DMS114 treated with DMSO at 0.1 percent for 48 hours (cell line): ENCODE data around the gene ADAP1.
"Not testable (repeated sequence)": the region's sequence is repeated elsewhere in the genome, so short reads cannot be mapped to it uniquely, and the experiment has no call there.

ENCODE experiments used
- DNase-seq: peaks from one replicate; lab custom pipeline; 2025; ENCODE audit not compliant: unreplicated experiment; lab: John Stamatoyannopoulos, UW

Gene ADAP1

DNA sequence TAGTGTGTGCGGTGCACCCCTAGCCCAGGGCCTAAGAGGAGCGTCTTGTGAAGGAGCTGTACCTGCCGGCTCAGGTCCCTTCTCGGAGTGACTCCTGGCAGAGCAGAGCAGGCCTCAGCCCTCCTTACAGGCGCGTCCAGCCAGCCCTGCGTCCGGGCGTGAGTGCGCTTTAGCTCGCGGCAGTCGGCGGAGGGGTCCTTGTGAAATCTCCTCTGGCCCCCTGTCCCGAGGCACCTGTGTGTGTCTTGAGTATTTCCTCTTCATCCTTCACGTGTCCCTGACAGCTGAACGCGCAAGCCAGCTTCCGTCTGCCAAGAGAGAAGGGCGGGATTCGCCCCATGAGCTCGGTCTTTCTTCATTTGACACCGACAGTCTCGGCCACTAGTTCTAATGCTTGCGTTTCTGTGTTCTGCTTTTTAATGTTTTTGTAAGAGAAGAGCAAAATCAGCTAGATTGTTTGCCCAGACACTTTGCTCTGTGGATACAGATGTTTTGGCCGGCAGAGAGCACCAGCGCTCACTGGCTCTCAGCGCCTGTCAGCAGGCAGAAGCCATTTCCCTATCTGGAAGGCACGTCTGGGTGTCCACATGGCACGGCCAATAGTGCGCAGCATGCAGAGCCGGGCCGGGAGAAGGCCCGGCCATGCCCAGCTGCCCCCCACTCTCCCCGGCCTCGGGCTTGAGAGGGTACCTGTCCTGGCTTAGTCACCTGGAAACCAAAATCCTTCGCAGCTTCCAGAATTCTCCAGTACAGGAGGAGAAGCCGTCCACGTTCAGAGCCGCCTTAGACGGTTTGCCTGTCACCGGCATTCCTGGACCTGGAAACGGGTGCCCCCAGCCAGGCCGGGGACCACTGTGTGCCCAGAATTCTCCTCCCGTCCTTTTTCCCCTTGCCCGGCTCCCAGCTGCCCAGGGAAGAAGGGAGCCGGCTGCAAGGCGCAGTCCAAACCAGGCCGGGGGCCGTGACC lies 71.1 kb downstream of the ADAP1 start:
- no peak for DNase-seq

DNA sequence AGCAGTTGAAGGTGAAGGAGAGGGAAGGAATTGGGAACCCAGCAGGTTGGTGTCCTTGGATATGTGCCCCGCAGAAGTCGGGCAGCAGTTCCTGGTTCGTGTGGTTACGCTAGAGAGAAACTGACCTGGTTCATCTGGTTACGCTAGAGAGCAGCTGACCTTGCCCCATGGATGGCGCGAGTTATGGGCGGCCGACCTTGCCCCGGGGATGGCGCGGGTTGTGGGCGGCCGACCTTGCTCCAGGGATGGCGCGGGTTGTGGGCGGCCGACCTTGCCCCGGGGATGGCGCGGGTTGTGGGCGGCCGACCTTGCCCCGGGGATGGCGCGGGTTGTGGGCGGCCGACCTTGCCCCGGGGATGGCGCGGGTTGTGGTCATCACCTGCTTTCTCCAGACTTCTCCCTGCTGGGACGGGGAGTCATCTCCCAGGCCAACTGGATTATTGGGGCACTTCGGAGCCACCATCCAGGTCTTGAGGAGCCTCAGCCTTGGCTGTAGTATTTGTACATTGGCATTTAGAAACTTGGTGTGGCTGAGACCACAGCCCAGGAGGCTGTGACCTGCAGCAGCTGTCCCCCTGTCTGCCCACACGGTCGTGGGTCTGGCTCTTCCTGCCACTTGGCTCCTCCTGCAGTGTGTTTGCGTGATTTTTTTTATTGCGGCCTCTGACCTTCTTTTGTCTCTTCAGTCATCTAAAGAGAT lies 72.0 kb downstream of the ADAP1 start:
- no peak for DNase-seq

DNA sequence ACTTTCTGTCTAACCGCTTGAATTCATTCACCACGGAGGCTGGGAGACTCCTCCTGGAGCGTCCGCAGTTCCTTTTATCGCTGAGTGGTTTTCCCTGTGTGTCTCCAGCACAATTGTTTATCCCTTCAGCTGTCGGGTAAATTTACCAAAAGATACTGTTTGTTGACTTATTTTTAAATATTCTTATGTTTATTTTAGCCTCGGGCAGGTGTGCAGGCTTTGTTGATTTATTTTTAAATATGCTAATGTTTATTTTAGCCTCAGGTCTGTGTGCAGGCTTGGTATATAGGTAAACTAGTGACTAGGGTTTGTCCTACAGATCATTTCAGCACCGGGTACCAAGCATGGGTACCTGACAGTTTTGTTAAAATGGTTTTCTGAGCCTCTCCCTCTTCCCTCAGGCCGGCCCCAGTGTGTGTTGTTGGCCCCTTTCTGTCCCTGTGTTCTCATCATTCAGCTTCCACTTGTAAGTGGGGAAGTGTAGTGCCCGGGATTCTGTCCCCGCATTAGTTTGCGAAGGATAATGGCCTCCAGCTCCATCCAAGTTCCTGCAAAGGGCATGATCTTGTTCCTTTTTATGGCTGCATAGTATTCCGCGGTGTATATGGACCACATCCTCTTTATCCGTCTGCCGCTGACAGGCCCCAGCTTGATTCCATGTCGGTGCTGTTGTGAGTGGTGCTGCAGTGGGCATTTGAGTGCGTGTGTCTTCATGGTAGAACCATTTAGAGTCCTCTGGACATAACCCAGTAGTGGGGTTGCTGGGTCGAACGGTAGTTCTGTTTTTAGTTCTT lies 72.8 kb downstream of the ADAP1 start:
- DNase-seq: no peak

DNA sequence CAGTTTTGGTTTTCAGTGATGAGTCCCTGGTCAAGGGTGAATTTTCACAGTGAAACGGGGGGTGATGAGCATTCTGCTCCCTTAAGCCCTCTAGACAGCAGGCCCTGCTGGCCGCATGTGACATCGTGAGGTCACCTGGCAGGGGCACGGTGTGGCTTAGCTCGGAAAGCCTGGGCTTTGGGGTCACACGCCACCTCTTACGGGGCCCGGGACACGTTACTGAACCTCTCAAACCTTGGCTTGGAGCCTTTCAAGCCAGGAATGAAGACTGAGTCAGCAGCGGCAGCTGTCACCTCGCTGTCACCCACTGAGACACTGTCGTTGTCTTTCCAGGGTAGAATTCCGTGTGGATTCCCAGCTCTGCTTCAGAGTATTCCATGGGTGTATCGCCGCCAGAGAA lies 74.0 kb downstream of the ADAP1 start:
- DNase-seq: no peak

DNA sequence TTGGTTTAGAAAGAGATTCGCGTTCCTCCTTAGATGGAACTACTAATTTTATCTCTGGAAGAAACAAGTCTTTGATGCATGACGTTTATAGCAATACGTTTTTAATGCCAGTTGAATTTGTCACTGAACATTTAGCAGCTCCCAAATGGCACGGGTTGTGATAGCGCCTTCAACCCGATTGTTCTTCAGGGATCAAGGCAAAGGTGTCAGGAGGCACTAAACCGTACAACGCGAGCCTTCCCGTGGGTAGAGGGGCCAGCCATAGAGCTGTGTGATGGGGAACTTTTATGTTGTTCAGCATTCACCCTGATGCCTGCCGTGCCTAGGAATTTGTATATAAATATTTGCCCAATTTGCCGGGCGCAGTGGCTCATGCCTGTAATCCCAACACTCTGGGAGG lies 74.8 kb downstream of the ADAP1 start:
- DNase-seq: no peak

DNA sequence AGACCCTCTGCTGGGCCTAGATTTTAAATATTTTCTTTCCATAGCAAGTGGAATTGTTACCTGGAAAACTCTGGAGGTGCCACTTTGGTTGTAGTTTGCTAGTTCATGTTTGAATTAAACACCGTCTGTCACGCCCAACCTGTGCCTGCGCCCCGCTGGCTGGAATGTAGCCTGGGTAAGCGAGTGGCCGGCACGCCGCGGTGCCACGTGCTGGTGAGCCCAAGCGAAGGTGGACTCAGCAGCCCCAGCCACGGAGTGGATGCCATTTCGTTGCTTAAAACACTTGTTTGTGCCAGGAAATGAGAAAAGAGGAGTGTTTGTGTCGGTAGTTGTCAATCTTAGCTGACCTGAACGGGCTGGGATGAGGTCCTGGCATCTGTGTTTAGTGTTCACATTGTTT lies 75.4 kb downstream of the ADAP1 start:
- no peak for DNase-seq

DNA sequence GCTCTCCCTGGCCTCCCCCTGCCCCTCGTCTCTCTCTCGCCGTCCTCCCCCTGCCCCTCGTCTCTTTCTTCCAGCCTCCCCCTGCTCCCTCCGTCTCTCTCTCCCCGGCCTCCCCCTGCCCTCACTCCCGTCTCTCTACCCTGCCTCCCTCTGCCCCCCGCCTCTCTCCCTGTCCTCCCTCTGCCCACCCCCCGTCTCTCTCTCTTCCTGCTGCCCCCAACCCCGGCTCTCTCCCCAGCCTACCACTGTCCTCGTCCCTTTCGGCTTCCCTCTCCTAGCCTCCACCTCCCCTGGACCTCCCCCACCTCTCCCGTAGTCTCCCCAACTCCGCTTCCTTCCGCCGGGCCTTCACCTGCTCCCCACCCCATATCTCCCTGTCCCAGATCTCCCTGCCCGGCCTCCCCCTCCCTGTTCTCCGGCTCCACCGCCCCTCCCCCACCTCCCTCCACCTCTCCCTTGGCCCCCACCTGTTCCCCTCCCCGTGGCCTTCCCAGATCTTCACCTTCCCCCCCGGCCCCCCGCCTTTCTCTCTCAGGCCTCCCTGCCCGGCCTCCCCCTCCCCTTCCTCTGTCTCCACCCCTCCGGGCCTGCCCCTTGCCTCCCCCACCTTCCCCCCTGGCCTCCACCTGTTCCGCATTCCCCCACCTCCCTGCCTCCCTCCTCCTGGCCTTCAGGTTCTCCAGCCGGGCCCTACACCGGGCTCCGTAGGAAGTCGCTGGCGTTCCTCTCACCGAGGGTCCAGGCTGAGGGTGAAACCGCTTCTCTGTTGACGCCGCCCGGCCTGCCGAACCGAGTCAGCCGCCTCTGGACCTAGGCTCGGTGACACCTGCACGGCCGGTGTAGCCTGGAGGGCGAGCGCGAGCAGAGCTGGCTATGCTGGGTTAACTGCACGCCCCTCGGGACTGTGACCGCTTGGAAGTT lies 76.9 kb downstream of the ADAP1 start:
- DNase-seq: no peak

DNA sequence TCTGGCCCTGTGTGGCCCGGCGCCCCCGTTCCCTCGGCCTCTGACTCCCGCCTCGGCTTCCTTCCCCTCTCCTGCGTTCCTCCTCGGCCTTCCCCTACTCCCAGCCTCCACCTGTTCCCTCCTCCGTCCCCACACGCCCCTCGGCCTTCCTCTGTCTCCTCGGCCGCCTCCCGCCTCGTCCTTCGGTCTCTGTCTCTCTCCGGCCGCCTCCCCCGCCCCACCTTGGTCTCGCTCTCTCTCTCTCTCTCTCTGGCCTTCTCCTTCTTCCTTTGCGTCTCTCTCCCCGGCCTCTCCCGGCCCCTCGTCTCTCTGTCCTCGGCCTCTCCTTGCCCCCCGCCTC lies 77.5 kb downstream of the ADAP1 start:
- DNase-seq: no peak

DNA sequence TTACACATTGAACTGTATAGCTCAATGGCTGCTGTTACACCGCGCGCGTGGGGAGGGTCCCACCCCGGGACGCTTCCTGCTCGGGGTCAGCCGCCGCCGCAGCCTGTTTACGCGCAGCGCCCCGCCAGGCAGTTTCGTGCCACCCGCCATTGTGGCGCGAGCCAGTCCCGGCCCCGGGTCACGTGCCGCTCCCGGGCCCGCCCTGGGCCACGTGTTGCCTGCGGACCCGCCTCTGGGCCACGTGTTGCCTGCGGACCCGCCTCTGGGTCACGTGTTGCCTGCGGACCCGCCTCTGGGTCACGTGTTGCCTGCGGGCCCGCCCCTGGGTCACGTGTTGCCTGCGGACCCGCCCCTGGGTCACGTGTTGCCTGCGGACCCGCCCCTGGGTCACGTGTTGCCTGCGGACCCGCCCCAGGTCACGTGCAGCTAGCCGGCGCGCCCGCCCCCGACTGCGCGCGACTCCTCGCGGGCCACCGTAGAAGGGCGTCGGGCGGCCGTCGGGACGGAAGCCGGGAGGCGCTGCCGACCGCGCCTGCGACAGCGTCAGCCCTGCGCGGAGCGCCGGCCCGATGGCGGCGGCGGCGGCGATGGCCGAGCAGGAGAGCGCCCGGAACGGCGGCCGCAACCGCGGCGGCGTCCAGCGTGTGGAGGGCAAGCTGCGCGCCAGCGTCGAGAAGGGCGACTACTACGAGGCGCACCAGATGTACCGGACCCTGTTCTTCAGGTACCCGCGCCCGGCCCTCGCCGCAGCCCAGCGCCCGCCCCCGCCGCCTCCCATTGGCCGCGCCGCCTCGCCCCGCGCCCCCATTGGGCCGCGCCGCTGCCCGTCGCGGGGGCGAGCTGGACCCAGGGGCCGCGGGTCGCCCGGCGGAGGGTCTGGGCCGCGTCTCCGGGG lies 78.2 kb downstream of the ADAP1 start, which contains the start of gene GET4:
TSS of gene GET4 (plus strand) at position 478 of the 895 bp plus-strand sequence. CDS start at position 570, 92 bp downstream.
- DNase-seq: peak; percentile 54

DNA sequence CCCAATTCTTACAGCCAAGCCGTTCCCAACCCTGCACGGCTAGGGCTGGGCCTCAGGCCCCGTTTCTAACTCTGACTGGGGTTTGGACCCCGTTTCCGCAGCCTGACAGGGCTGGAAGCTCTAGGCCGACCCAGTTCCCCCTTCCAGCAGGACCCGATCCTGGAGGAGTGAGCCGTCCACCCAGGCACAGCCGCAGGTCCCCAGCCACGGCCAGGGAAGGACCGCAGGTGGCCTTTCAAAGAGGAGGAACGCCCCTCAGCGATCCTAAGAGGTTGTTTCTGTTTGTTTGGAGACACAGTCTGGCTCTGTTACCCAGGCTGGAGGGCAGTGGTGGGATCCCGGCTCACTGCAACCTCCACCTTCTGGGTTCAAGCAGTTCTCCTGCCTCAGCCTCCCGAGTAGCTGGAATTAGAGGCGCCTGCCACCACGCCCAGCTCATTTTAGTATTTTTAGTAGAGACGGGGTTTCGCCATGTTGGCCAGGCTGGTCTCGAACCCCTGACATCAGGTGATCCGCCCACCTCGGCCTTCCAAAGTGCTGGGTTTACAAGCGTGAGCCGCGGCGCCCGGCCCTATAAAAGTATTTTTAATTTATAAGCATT lies 78.9 kb downstream of the ADAP1 start:
- no peak for DNase-seq

DNA sequence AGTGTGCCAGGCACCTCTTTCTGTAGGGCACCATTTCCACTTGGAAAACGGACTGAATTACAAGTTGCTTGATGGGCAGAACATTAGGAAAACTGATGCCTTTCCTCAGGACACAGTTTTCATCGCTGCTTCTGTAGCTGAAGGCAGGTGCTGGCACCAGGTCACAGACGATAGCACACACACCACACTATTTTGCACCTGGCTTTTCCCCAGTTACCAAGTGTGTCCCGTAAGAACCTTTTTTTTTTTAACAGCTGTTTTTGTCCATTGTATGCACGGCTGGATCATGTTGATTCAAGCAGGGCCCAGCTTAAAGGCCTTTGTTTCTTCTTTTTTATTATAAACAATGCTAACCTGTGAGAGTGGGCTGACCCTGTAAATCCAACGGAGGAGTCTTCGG lies 79.4 kb downstream of the ADAP1 start:
- DNase-seq: no peak

DNA sequence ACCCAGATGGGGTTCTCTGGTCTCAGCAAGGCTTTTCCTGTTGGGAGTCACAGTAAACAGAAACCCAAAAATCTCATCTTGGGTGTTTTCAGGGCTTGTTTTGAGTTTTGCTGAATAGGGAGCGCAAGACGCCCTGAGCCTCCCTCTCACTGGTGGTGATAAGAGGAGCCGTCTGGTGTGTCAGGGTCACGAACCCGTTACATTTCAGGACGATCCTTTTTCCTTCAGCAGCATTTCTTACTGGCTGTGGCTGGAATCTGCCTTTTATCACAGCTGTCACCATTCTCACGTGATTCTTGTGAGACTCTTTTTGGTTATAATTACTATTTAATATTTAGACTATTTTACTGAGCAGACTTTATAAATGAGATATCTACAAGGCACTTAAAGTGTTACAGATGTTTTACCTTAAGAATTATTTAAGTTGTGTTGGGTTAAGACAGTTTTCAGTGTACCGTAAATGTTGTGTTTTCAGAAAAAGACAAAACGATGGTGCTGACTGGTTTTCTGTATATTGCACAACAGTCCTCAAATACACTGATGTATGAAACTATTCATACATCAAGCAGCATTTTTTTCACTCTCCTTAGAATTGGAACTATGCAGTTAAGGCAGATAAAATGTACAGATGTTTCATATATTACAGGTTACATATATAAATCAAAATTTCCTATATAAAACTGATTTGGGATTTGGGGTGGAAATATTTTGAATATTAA lies 80.3 kb downstream of the ADAP1 start:
- no peak for DNase-seq

DNA sequence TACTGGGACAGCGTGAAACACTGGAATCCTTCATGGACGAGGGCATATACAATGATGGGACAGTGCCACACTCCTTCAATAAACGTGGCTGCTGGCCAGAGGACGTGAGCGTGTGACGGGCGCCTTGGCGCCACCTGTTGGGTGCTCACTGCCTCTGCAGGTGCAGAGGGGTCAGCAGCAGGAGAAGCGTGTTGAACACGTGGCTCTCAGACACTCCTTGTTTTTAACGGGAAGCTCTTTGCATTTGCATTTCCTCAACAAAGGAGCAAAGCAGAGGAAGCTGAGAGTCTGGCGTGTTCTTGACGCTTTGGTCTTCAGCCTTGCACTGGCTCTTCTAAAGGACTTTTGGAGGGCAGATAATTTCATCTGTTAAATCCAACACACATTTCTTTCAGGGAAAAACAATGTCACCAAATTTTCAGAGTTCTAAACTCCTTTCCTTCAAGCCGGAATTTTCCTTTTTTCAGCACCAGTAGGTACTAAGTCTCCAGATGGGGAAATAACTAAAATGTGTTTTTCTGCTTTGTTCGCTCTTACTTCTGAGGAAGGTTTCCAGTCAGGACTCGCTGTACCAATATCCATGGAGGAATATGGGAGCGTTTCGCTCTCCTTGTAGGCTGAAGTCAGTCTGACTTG lies 81.0 kb downstream of the ADAP1 start:
- DNase-seq: peak; percentile 26

DNA sequence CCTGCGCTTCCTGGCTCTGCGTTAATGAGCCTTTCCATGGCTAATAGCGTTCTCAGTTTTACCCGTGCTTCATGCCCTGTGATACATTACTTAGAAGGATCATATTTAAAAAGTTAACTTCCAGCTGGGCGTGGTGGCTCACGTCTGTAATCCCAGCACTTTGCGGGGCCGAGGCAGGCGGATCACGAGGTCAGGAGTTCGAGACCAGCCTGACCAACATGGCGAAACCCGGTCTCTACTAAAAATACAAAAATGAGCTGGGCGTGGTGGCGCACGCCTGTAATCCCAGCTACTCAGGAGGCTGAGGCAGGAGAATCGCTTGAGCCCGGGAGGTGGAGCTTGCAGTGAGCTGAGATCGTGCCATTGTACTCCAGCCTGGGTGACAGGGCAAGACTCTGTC lies 81.8 kb downstream of the ADAP1 start:
- DNase-seq: not testable (repeated sequence)

DNA sequence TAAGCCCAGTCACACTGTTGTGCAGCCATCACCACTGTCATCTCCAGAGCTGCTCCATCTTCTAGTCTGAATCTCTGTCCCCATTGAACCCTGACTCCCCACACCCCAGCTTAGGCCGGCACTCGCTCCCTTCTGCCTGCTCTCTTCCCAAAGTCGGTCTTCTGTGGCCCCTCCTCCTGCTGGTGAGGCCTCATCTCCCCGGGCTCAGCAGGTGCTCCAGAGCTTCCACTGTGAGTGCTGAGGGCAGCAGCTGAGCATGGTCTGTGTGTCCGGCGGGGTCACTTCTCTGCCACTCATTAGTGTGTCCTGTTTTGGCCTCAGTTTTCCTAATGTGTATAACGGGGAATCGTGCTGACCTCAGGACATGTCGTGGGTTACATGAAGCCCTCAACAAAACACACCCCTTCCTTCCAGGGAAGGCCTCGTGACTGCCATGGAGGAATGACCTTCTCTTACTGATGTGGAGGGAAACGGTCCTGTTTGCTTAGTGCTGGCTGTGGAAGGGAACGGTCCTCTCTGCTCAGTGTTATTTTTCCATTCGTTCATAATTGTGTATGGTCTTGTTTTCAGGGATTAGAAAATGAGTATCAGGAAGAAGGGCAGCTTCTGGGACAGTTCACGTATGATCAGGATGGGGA lies 82.5 kb downstream of the ADAP1 start:
- no peak for DNase-seq

DNA sequence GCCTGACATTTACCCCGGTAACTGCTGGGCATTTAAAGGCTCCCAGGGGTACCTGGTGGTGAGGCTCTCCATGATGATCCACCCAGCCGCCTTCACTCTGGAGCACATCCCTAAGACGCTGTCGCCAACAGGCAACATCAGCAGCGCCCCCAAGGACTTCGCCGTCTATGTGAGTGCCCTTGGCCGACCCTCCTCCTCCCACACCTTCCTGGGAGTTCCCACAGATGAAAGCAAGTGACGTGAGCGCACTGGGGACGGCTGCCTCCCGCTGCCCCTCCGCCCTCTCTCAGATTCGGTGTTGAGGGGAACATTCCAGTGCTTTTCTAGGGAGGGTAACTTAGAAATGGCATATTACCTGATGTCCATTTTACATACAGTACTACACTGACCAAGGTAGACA lies 85.1 kb downstream of the ADAP1 start:
- DNase-seq: no peak

DNA sequence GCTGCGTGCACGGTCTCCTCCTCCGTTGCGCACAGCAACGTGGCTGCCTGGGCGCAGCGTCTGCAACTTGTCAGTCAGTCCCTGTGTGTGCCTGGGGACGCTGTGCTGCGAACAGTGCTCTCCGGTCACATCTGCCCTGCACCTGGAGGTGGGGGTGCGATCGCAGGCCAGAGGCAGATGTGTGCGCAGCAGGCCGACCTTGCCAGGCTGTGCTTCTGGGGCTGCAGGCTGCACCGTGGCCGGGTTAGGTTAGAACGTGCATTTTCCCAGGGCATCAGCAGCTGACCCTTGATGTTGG lies 86.3 kb downstream of the ADAP1 start:
- no peak for DNase-seq
